PC-9 (cell line): ENCODE measurements around the gene GIMAP5. TPM values are rescaled to one million over a fixed set of nuclear protein-coding genes. Genes with fewer than 3 reads are reported as not detected.

ENCODE experiments used
- BruUV-seq: library from RNA; stranded (reverse); fragments of 400-500 nt; replicated peaks from 2 replicates; lab custom pipeline; 2021; lab: Mats Ljungman, UMichigan
- CTCF ChIA-PET: fragments of 300-600 bp; sonication (Branson Sonifier 250); formaldehyde crosslinking; loops from one replicate; lab custom pipeline; 2022; ENCODE audit warnings: antibody characterized with exemption; lab: Charles Lee
- POLR2A ChIA-PET: fragments of 300-600 bp; sonication (Branson Sonifier 250); formaldehyde crosslinking; loops from one replicate; lab custom pipeline; 2022; ENCODE audit warnings: antibody characterized with exemption; ENCODE audit not compliant: unreplicated experiment; lab: Charles Lee
- DNase-seq, 2 experiments: peaks; one replicate each; pipeline versions ENCODE4 v3.0.0 to v3.0.0-alpha.2; 2015 to 2022; ENCODE audit warnings: mixed read lengths in 1 of 2
- H2AFZ ChIP-seq: fragments of 200-600 bp; sonication (generic); 2 replicates; pipeline ENCODE4 v1.8.1; 2017; ENCODE audit warnings: antibody characterized with exemption
- H3F3A ChIP-seq: fragments of 200-600 bp; sonication (generic); 2 replicates; pipeline ENCODE4 v1.8.1; 2017; ENCODE audit warnings: antibody characterized with exemption, mild to moderate bottlenecking, low read depth; ENCODE audit not compliant: insufficient read depth
- H3K27ac ChIP-seq: fragments of 200-600 bp; sonication (generic); 2 replicates; pipeline ENCODE4 v1.6.1; 2016; ENCODE audit warnings: mixed run types
- H3K27me3 ChIP-seq: fragments of 200-600 bp; sonication (generic); 2 replicates; pipeline ENCODE4 v1.6.1; 2016; ENCODE audit warnings: low read depth, mixed run types; ENCODE audit not compliant: insufficient read depth
- H3K36me3 ChIP-seq: fragments of 200-600 bp; sonication (generic); 2 replicates; pipeline ENCODE4 v1.6.1; 2016; ENCODE audit warnings: low read depth, mixed run types
- H3K4me1 ChIP-seq: fragments of 200-600 bp; sonication (generic); replicated peaks from 2 replicates; pipeline ENCODE4 v1.6.1; 2016; ENCODE audit warnings: mixed run types; ENCODE audit not compliant: insufficient read depth
- H3K4me2 ChIP-seq: fragments of 200-600 bp; sonication (generic); 2 replicates; pipeline ENCODE4 v1.6.1; 2017; ENCODE audit warnings: mixed run types
- H3K4me3 ChIP-seq: fragments of 200-600 bp; sonication (generic); 2 replicates; pipeline ENCODE4 v1.6.1; 2016; ENCODE audit warnings: mixed run types
- H3K79me2 ChIP-seq: fragments of 200-600 bp; sonication (generic); 2 replicates; pipeline ENCODE4 v1.6.1; 2017; ENCODE audit warnings: low read depth, mixed run types
- H3K9me2 ChIP-seq: fragments of 200-600 bp; sonication (generic); 2 replicates; pipeline ENCODE4 v1.8.1; 2017; ENCODE audit warnings: mild to moderate bottlenecking; ENCODE audit not compliant: insufficient read depth
- H3K9me3 ChIP-seq: fragments of 200-600 bp; sonication (generic); 2 replicates; pipeline ENCODE4 v1.8.1; 2016; ENCODE audit warnings: low read depth; ENCODE audit not compliant: insufficient read depth
- H4K20me1 ChIP-seq: fragments of 200-600 bp; sonication (generic); 2 replicates; pipeline ENCODE4 v1.8.1; 2017; ENCODE audit not compliant: insufficient read depth
- CTCF ChIP-seq: fragments of 200-600 bp; sonication (generic); conservative IDR thresholded peaks from 2 replicates; pipeline ENCODE4 v1.6.1; 2017; ENCODE audit warnings: mixed run types, antibody characterized with exemption, mild to moderate bottlenecking, moderate library complexity
- EZH2 ChIP-seq: fragments of 200-600 bp; sonication (generic); IDR thresholded peaks from 2 replicates; pipeline ENCODE4 v1.8.0; 2017; ENCODE audit warnings: antibody characterized with exemption, low read depth
- intact Hi-C: fragments of 100-400 bp; cut with micrococcal nuclease; formaldehyde crosslinking; loops from one replicate; pipeline ENCODE4 v1.10.0; 2022; ENCODE audit not compliant: unreplicated experiment
- total RNA-seq: library from RNA; stranded (reverse); gene quantifications from 2 replicates; pipeline ENCODE4 v1.2.3, GENCODE V29; 2021

The GIMAP5 gene
- total RNA-seq, 1 experiment from 2014 or later: not detected

GRCh38 chr7:150719436-150719835 lies 17.8 kb upstream of the GIMAP5 start:
- BruUV-seq: no TSS peak
- ChIA-PET CTCF (no interaction called here), POLR2A (no interaction called here)
- no peak overlapping the region for H3K27ac ChIP-seq
- H3K4me1 ChIP-seq: no peaks in the 10 kb centered on the region
- intact Hi-C loops: no loop called here
- no peak overlapping the region for H3K4me2 ChIP-seq
- DNase-seq: no peak
- H4K20me1 ChIP-seq: no peaks in the 10 kb centered on the region
- H3K9me3 ChIP-seq: no peaks in the 10 kb centered on the region
- H2AFZ ChIP-seq: no peak overlapping the region
- H3K36me3 ChIP-seq: no peaks in the 10 kb centered on the region
- no peaks in the 10 kb centered on the region for H3F3A ChIP-seq
- H3K4me3 ChIP-seq: no peak overlapping the region
- H3K9me2 ChIP-seq: no peaks in the 10 kb centered on the region
- no peak for TF ChIP-seq CTCF
- no peak for TF ChIP-seq EZH2
- no peaks in the 10 kb centered on the region for H3K79me2 ChIP-seq
- peaks cover 87% of the 10 kb centered on the region for H3K27me3 ChIP-seq

- no peaks in the 10 kb centered on the region for H3K79me2 ChIP-seq
- no peak overlapping the region for H3K27ac ChIP-seq
- H3K27me3 ChIP-seq: peaks cover 88% of the 10 kb centered on the region
- no peak for DNase-seq
- intact Hi-C loops: no loop called here
- no peaks in the 10 kb centered on the region for H3K4me1 ChIP-seq
- TF ChIP-seq EZH2: no peak
- no peak for TF ChIP-seq CTCF
- H3K36me3 ChIP-seq: no peaks in the 10 kb centered on the region
- H3K4me2 ChIP-seq: no peak overlapping the region
- H4K20me1 ChIP-seq: no peaks in the 10 kb centered on the region
- no peaks in the 10 kb centered on the region for H3K9me2 ChIP-seq
- no peak overlapping the region for H2AFZ ChIP-seq
- H3F3A ChIP-seq: no peaks in the 10 kb centered on the region
- POLR2A ChIA-PET: no interaction called here
- CTCF ChIA-PET: no interaction called here
- no peak overlapping the region for H3K4me3 ChIP-seq
- BruUV-seq: no TSS peak
- H3K9me3 ChIP-seq: no peaks in the 10 kb centered on the region
Measured at GRCh38 chr7:150719960-150720891, 17.0 kb upstream of the GIMAP5 start.

GRCh38 chr7:150721970-150722373 lies 15.2 kb upstream of the GIMAP5 start:
- no peak overlapping the region for H3K4me3 ChIP-seq
- no TSS peak for BruUV-seq
- CTCF ChIA-PET: no interaction called here
- intact Hi-C loops: no loop called here
- no peak overlapping the region for H3K4me2 ChIP-seq
- POLR2A ChIA-PET: no interaction called here
- H3K27ac ChIP-seq: no peak overlapping the region
- H3K9me2 ChIP-seq: no peaks in the 10 kb centered on the region
- H4K20me1 ChIP-seq: no peaks in the 10 kb centered on the region
- no peaks in the 10 kb centered on the region for H3K79me2 ChIP-seq
- H3K36me3 ChIP-seq: no peaks in the 10 kb centered on the region
- no peak for TF ChIP-seq CTCF
- no peak for TF ChIP-seq EZH2
- no peak for DNase-seq
- peaks cover 90% of the 10 kb centered on the region for H3K27me3 ChIP-seq
- H3K4me1 ChIP-seq: no peaks in the 10 kb centered on the region
- H3F3A ChIP-seq: no peaks in the 10 kb centered on the region
- H2AFZ ChIP-seq: no peak overlapping the region
- no peaks in the 10 kb centered on the region for H3K9me3 ChIP-seq
